ENCODE results near the gene WNK2.

The WNK2 gene

GRCh38 chr9:93307468-93308157 is 123.7 kb downstream of the WNK2 start:
- Histone ChIP-seq H3K9me3 (ENCODE audit: control insufficient read depth, insufficient read depth, low read depth, low read length) (no peaks in the 10 kb centered on the region), H3K36me3 (ENCODE audit: control insufficient read depth in 2 of 2, insufficient read depth in 1 of 2, low read length in 2 of 2) (no peaks in the 10 kb centered on the region), H3K27ac (ENCODE audit: extremely low read depth, low read depth, low read length) (no peak overlapping the region), H3K4me3 (ENCODE audit: low read depth, low read length) (no peak overlapping the region), H3K4me1 (ENCODE audit: control insufficient read depth, insufficient read depth, low read length) (no peaks in the 10 kb centered on the region)
- TF ChIP-seq ZNF626 (tag by site-specific recombination; IDR thresholded peaks at IDR 0.05) (no peak), ZEB2 (tag by site-specific recombination; IDR thresholded peaks at IDR 0.05) (no peak), ZNF354C (tag by site-specific recombination; IDR thresholded peaks at IDR 0.05; ENCODE audit: borderline replicate concordance, low read depth) (no peak), ZNF341 (tag by site-specific recombination; IDR thresholded peaks at IDR 0.05; ENCODE audit: low read depth) (no peak), GLIS2 (tag by site-specific recombination; IDR thresholded peaks at IDR 0.05) (no peak), ZNF658 (tag by site-specific recombination; IDR thresholded peaks at IDR 0.05) (no peak), ZNF792 (tag by site-specific recombination; IDR thresholded peaks at IDR 0.05) (no peak), ZBTB8A (tag by site-specific recombination; IDR thresholded peaks at IDR 0.05) (no peak), ZXDB (tag by site-specific recombination; IDR thresholded peaks at IDR 0.05) (no peak)
- TF ChIP-seq, protein P1, sequence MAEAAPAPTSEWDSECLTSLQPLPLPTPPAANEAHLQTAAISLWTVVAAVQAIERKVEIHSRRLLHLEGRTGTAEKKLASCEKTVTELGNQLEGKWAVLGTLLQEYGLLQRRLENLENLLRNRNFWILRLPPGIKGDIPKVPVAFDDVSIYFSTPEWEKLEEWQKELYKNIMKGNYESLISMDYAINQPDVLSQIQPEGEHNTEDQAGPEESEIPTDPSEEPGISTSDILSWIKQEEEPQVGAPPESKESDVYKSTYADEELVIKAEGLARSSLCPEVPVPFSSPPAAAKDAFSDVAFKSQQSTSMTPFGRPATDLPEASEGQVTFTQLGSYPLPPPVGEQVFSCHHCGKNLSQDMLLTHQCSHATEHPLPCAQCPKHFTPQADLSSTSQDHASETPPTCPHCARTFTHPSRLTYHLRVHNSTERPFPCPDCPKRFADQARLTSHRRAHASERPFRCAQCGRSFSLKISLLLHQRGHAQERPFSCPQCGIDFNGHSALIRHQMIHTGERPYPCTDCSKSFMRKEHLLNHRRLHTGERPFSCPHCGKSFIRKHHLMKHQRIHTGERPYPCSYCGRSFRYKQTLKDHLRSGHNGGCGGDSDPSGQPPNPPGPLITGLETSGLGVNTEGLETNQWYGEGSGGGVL (tag by site-specific recombination; IDR thresholded peaks at IDR 0.05) = no peak
- ChIA-PET POLR2A (no interaction called here), CTCF (interaction anchor here (0.6 to 2.5 kb wide), 8 partner anchors 29 to 388 kb away, joined by 3 to 6 read pairs (median 3); no protein-coding TSS in a partner anchor)

GRCh38 chr9:93308158-93308602 is 124.2 kb downstream of the WNK2 start:
- no peak overlapping the region for H3K4me3 ChIP-seq (ENCODE audit: low read depth, low read length)
- CTCF ChIA-PET = interaction anchor here (0.6 to 2.5 kb wide), 2 partner anchors 154 to 304 kb away, joined by 3 to 6 read pairs; no protein-coding TSS in a partner anchor
- POLR2A ChIA-PET = no interaction called here
- TF ChIP-seq REPIN1 (tag by site-specific recombination; IDR thresholded peaks at IDR 0.05; ENCODE audit: low read depth) = no peak
- no peak for TF ChIP-seq ZNF692 (tag by site-specific recombination; IDR thresholded peaks at IDR 0.05)
- TF ChIP-seq ZNF658 (tag by site-specific recombination; IDR thresholded peaks at IDR 0.05) = no peak
- TF ChIP-seq, protein P2, sequence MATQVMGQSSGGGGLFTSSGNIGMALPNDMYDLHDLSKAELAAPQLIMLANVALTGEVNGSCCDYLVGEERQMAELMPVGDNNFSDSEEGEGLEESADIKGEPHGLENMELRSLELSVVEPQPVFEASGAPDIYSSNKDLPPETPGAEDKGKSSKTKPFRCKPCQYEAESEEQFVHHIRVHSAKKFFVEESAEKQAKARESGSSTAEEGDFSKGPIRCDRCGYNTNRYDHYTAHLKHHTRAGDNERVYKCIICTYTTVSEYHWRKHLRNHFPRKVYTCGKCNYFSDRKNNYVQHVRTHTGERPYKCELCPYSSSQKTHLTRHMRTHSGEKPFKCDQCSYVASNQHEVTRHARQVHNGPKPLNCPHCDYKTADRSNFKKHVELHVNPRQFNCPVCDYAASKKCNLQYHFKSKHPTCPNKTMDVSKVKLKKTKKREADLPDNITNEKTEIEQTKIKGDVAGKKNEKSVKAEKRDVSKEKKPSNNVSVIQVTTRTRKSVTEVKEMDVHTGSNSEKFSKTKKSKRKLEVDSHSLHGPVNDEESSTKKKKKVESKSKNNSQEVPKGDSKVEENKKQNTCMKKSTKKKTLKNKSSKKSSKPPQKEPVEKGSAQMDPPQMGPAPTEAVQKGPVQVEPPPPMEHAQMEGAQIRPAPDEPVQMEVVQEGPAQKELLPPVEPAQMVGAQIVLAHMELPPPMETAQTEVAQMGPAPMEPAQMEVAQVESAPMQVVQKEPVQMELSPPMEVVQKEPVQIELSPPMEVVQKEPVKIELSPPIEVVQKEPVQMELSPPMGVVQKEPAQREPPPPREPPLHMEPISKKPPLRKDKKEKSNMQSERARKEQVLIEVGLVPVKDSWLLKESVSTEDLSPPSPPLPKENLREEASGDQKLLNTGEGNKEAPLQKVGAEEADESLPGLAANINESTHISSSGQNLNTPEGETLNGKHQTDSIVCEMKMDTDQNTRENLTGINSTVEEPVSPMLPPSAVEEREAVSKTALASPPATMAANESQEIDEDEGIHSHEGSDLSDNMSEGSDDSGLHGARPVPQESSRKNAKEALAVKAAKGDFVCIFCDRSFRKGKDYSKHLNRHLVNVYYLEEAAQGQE (tag by site-specific recombination; IDR thresholded peaks at IDR 0.05) = no peak
- TF ChIP-seq, protein P1 (tag by site-specific recombination; IDR thresholded peaks at IDR 0.05) = no peak
- no peak for TF ChIP-seq HOXD13 (CRISPR knock-in tag; IDR thresholded peaks at IDR 0.05; ENCODE audit: borderline replicate concordance)
- TF ChIP-seq, protein P3, sequence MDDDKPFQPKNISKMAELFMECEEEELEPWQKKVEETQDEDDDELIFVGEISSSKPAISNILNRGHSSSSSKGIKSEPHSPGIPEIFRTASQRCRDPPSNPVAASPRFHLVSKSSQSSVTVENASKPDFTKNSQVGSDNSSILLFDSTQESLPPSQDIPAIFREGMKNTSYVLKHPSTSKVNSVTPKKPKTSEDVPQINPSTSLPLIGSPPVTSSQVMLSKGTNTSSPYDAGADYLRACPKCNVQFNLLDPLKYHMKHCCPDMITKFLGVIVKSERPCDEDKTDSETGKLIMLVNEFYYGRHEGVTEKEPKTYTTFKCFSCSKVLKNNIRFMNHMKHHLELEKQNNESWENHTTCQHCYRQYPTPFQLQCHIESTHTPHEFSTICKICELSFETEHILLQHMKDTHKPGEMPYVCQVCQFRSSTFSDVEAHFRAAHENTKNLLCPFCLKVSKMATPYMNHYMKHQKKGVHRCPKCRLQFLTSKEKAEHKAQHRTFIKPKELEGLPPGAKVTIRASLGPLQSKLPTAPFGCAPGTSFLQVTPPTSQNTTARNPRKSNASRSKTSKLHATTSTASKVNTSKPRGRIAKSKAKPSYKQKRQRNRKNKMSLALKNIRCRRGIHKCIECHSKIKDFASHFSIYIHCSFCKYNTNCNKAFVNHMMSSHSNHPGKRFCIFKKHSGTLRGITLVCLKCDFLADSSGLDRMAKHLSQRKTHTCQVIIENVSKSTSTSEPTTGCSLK (tag by site-specific recombination; IDR thresholded peaks at IDR 0.05) = no peak
- TF ChIP-seq ZNF76 (tag by site-specific recombination; IDR thresholded peaks at IDR 0.05; ENCODE audit: borderline replicate concordance, low read depth) = no peak
- TF ChIP-seq, protein P4, sequence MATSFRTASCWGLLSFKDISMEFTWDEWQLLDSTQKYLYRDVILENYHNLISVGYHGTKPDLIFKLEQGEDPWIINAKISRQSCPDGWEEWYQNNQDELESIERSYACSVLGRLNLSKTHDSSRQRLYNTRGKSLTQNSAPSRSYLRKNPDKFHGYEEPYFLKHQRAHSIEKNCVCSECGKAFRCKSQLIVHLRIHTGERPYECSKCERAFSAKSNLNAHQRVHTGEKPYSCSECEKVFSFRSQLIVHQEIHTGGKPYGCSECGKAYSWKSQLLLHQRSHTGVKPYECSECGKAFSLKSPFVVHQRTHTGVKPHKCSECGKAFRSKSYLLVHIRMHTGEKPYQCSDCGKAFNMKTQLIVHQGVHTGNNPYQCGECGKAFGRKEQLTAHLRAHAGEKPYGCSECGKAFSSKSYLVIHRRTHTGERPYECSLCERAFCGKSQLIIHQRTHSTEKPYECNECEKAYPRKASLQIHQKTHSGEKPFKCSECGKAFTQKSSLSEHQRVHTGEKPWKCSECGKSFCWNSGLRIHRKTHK (tag by site-specific recombination; IDR thresholded peaks at IDR 0.05) = no peak
- TF ChIP-seq RBAK (tag by site-specific recombination; IDR thresholded peaks at IDR 0.05) = no peak
- no peak for TF ChIP-seq ZNF311 (tag by site-specific recombination; IDR thresholded peaks at IDR 0.05; ENCODE audit: borderline replicate concordance)
- no peak for TF ChIP-seq ZNF23 (tag by site-specific recombination; IDR thresholded peaks at IDR 0.05; ENCODE audit: borderline replicate concordance)
- TF ChIP-seq SCRT2 (tag by site-specific recombination; IDR thresholded peaks at IDR 0.05) = no peak

More at GRCh38 chr9:93308158-93308602, 124.2 kb downstream of the WNK2 start:
- Histone ChIP-seq H3K4me1 (ENCODE audit: control insufficient read depth, insufficient read depth, low read length) (peaks cover 4% of the 10 kb centered on the region; the same call in 1 of the 2 replicates), H3K36me3 (ENCODE audit: control insufficient read depth in 2 of 2, insufficient read depth in 1 of 2, low read length in 2 of 2) (no peaks in the 10 kb centered on the region), H3K27ac (ENCODE audit: extremely low read depth, low read depth, low read length) (no peak overlapping the region), H3K9me3 (ENCODE audit: control insufficient read depth, insufficient read depth, low read depth, low read length) (no peaks in the 10 kb centered on the region)

Measured in HEK293 (cell line).